Tongue (tissue), 2 donors: ENCODE results near the gene ATXN1. TPM values are rescaled to one million over a fixed set of nuclear protein-coding genes. Genes with fewer than 3 reads are reported as not detected.
A peak's percentile ranks its signal among the peaks of the same experiment; 100 is the strongest.

Experiments
- DNase-seq: peaks from one replicate; pipeline ENCODE4 v3.0.0-alpha.2; 2015
- total RNA-seq: library from RNA; depleted of rRNA; stranded (reverse); fragments of >200 nt; gene quantifications from one replicate; pipeline ENCODE4 v1.2.3, GENCODE V29; 2014

ATXN1 gene
- total RNA-seq, 1 donor from 2014 or later = 52.0 TPM

GRCh38 chr6:16698162-16698533 is 63.1 kb downstream of the ATXN1 start:
- DNase-seq = no peak

- no peak for DNase-seq
These were observed 63.7 kb downstream of the ATXN1 start for GRCh38 chr6:16697437-16698161.

GRCh38 chr6:16696496-16696895 is 64.8 kb downstream of the ATXN1 start:
- no peak for DNase-seq

GRCh38 chr6:16694781-16695578 is 66.3 kb downstream of the ATXN1 start:
- no peak for DNase-seq

GRCh38 chr6:16691324-16691723 is 69.9 kb downstream of the ATXN1 start:
- DNase-seq = no peak

GRCh38 chr6:16690608-16691142 is 70.6 kb downstream of the ATXN1 start:
- DNase-seq = no peak

- no peak for DNase-seq
These were observed 71.3 kb downstream of the ATXN1 start for GRCh38 chr6:16689788-16690607.

- no peak for DNase-seq
These were observed 72.2 kb downstream of the ATXN1 start for GRCh38 chr6:16688984-16689636.

GRCh38 chr6:16688436-16688835 is 72.8 kb downstream of the ATXN1 start:
- DNase-seq = no peak

GRCh38 chr6:16687045-16687444 is 74.2 kb downstream of the ATXN1 start:
- DNase-seq = no peak

GRCh38 chr6:16684896-16685554 is 76.2 kb downstream of the ATXN1 start:
- no peak for DNase-seq

GRCh38 chr6:16684195-16684689 is 77.0 kb downstream of the ATXN1 start:
- no peak for DNase-seq

GRCh38 chr6:16683641-16684194 is 77.5 kb downstream of the ATXN1 start:
- DNase-seq = peak; percentile 31

GRCh38 chr6:16681260-16681873 is 79.9 kb downstream of the ATXN1 start:
- peak; percentile 51 for DNase-seq

GRCh38 chr6:16679050-16679449 is 82.2 kb downstream of the ATXN1 start:
- DNase-seq = no peak

- DNase-seq = no peak
These were observed 83.8 kb downstream of the ATXN1 start for GRCh38 chr6:16677458-16677857.

- no peak for DNase-seq
These were observed 84.3 kb downstream of the ATXN1 start for GRCh38 chr6:16676978-16677377.

GRCh38 chr6:16676376-16676775 is 84.9 kb downstream of the ATXN1 start:
- DNase-seq = no peak

GRCh38 chr6:16674801-16675392 is 86.4 kb downstream of the ATXN1 start:
- DNase-seq = peak; percentile 35
